H1 (cell line): Measurements from ENCODE around the gene GSE1. TPM values are rescaled to one million over a fixed set of nuclear protein-coding genes. Genes with fewer than 3 reads are reported as not detected.

Experiments
- CTCF ChIA-PET: fragments of 300-600 bp; sonication (Branson Sonifier 250); formaldehyde crosslinking; loops from one replicate; lab custom pipeline; 2021; ENCODE audit not compliant: partially characterized antibody; lab: Charles Lee
- POLR2A ChIA-PET: fragments of 300-600 bp; sonication (Branson Sonifier 250); formaldehyde crosslinking; loops from one replicate; lab custom pipeline; 2021; ENCODE audit warnings: inconsistent platforms; ENCODE audit not compliant: partially characterized antibody; lab: Charles Lee
- DNase-seq, 2 experiments: peaks; one replicate each; pipeline versions ENCODE4 v3.0.0 to v3.0.0-alpha.2; 2010 to 2022; ENCODE audit warnings: low spot score in 2 of 2, low read depth in 1 of 2, mixed read lengths in 1 of 2
- FAIRE-seq: peaks from 2 replicates; lab custom pipeline; 2011; peaks lifted over from hg19 to GRCh38; lab: Jason Lieb, UNC
- H2AFZ ChIP-seq: 2 replicates; pipeline ENCODE4 v1.8.1; 2012; ENCODE audit warnings: low read length, inconsistent platforms
- H2AK5ac ChIP-seq: 2 replicates; pipeline ENCODE4 v1.6.1; 2013; ENCODE audit warnings: low read depth, low read length
- H2BK120ac ChIP-seq: replicated peaks from 2 replicates; pipeline ENCODE3; 2013; ENCODE audit warnings: low read depth, low read length, inconsistent platforms
- H2BK12ac ChIP-seq: 2 replicates; pipeline ENCODE4 v1.6.1; 2013; ENCODE audit warnings: low read depth, low read length
- H2BK15ac ChIP-seq: 2 replicates; pipeline ENCODE4 v1.6.1; 2013; ENCODE audit warnings: low read length
- H2BK20ac ChIP-seq: 2 replicates; pipeline ENCODE4 v1.6.1; 2013; ENCODE audit warnings: low read length
- H2BK5ac ChIP-seq: 2 replicates; pipeline ENCODE4 v1.6.1; 2013; ENCODE audit warnings: low read depth, low read length
- H3K14ac ChIP-seq: 2 replicates; pipeline ENCODE4 v1.6.1; 2013; ENCODE audit warnings: inconsistent platforms; ENCODE audit not compliant: insufficient read length
- H3K18ac ChIP-seq: 2 replicates; pipeline ENCODE4 v1.6.1; 2013; ENCODE audit warnings: low read length; ENCODE audit errors: extremely low read depth
- H3K23ac ChIP-seq: 2 replicates; pipeline ENCODE4 v1.6.1; 2013; ENCODE audit warnings: inconsistent platforms; ENCODE audit not compliant: insufficient read length
- H3K23me2 ChIP-seq: 2 replicates; pipeline ENCODE4 v1.6.1; 2013; ENCODE audit warnings: low read depth, low read length
- H3K27ac ChIP-seq: 2 replicates; pipeline ENCODE4 v1.6.1; 2011; ENCODE audit warnings: low read depth, low read length, inconsistent platforms
- H3K27me3 ChIP-seq, 4 experiments: replicated peaks in 1 of 4; 1 replicate in 1 of 4; 2 replicates in 3 of 4; pipeline versions ENCODE4 v1.6.1 to v1.8.1; 2011 to 2013; ENCODE audit warnings: low read length in 3 of 4, mild to moderate bottlenecking in 3 of 4, inconsistent platforms in 2 of 4, mixed read lengths in 2 of 4, moderate library complexity in 1 of 4; ENCODE audit not compliant: control insufficient read depth in 3 of 4, insufficient read depth in 3 of 4; ENCODE audit errors: extremely low read depth in 1 of 4
- H3K36me3 ChIP-seq, 4 experiments: 2 replicates each; pipeline versions ENCODE4 v1.6.1 to v1.8.1; 2011 to 2013; ENCODE audit warnings: mild to moderate bottlenecking in 4 of 4, low read length in 3 of 4, moderate library complexity in 2 of 4, control low read depth in 1 of 4, inconsistent platforms in 1 of 4; ENCODE audit not compliant: insufficient read depth in 4 of 4, control insufficient read depth in 2 of 4
- H3K4ac ChIP-seq: replicated peaks from 2 replicates; pipeline ENCODE3; 2013; ENCODE audit warnings: low read length, low read depth, mixed read lengths, inconsistent platforms; ENCODE audit not compliant: insufficient read length
- H3K4me1 ChIP-seq, 4 experiments: replicated peaks in 1 of 4; 1 replicate in 1 of 4; 2 replicates in 3 of 4; pipeline versions ENCODE4 v1.6.1 to v1.8.1; 2011 to 2013; ENCODE audit warnings: low read length in 3 of 4, inconsistent platforms in 2 of 4, mixed read lengths in 1 of 4; ENCODE audit not compliant: insufficient read depth in 4 of 4, control insufficient read depth in 3 of 4
- H3K4me2 ChIP-seq, 2 experiments: 2 replicates each; pipeline versions ENCODE4 v1.6.1 to v1.8.1; 2011 to 2013; ENCODE audit warnings: low read depth in 2 of 2, low read length in 2 of 2, control low read depth in 1 of 2, inconsistent platforms in 1 of 2, mild to moderate bottlenecking in 1 of 2; ENCODE audit not compliant: insufficient read depth in 1 of 2
- H3K4me3 ChIP-seq, 4 experiments: fragments of 200-600, 300-600 bp in 1 of 4; sonication (generic), shearing (Covaris generic), sonication (Bioruptor Twin) in 1 of 4; 2 replicates each; pipeline versions ENCODE4 v1.5.1 to v1.8.1; 2011 to 2016; ENCODE audit warnings: low read length in 4 of 4, low read depth in 3 of 4, control low read depth in 2 of 4, inconsistent platforms in 2 of 4, mild to moderate bottlenecking in 2 of 4, mixed read lengths in 1 of 4, moderate library complexity in 1 of 4; ENCODE audit not compliant: insufficient read depth in 2 of 4; ENCODE audit errors: extremely low read depth in 1 of 4
- H3K56ac ChIP-seq: replicated peaks from 2 replicates; pipeline ENCODE3; 2013; ENCODE audit warnings: low read depth, mild to moderate bottlenecking, mixed read lengths, low read length, inconsistent platforms; ENCODE audit not compliant: insufficient read length
- H3K79me1 ChIP-seq: 2 replicates; pipeline ENCODE4 v1.6.1; 2013; ENCODE audit warnings: low read depth, low read length, control low read depth
- H3K79me2 ChIP-seq, 2 experiments: 2 replicates each; pipeline versions ENCODE4 v1.6.1 to v1.8.1; 2012 to 2013; ENCODE audit warnings: low read length in 2 of 2, mild to moderate bottlenecking in 2 of 2, inconsistent platforms in 1 of 2; ENCODE audit not compliant: insufficient read depth in 2 of 2, control insufficient read depth in 1 of 2
- H3K9ac ChIP-seq, 4 experiments: replicated peaks in 1 of 4; 1 replicate in 1 of 4; 2 replicates in 3 of 4; pipeline versions ENCODE4 v1.6.1 to v1.8.1; 2011 to 2013; ENCODE audit warnings: low read depth in 3 of 4, low read length in 3 of 4, control low read depth in 2 of 4, mild to moderate bottlenecking in 2 of 4, moderate library complexity in 2 of 4, inconsistent platforms in 1 of 4; ENCODE audit errors: extremely low read depth in 1 of 4
- H3K9me3 ChIP-seq, 2 experiments: 2 replicates each; pipeline versions ENCODE4 v1.6.1 to v1.8.1; 2012 to 2013; ENCODE audit warnings: mild to moderate bottlenecking in 2 of 2, moderate library complexity in 2 of 2, control low read depth in 1 of 2, inconsistent platforms in 1 of 2, low read depth in 1 of 2, low read length in 1 of 2, mixed read lengths in 1 of 2; ENCODE audit not compliant: insufficient read depth in 2 of 2
- H4K20me1 ChIP-seq, 2 experiments: replicated peaks in 1 of 2; 2 replicates each; pipeline versions ENCODE3 to v1.8.1; 2011 to 2013; ENCODE audit warnings: inconsistent platforms in 2 of 2, low read length in 2 of 2, mild to moderate bottlenecking in 1 of 2; ENCODE audit not compliant: insufficient read depth in 2 of 2, control insufficient read depth in 1 of 2
- H4K5ac ChIP-seq: 2 replicates; pipeline ENCODE4 v1.6.1; 2013; ENCODE audit warnings: low read length, low read depth, mixed read lengths, inconsistent platforms; ENCODE audit not compliant: insufficient read length
- H4K8ac ChIP-seq: 2 replicates; pipeline ENCODE4 v1.8.0; 2013; ENCODE audit warnings: mild to moderate bottlenecking, moderate library complexity, low read length, inconsistent platforms; ENCODE audit not compliant: insufficient read depth; ENCODE audit errors: extremely low read depth
- H4K91ac ChIP-seq: replicated peaks from 2 replicates; pipeline ENCODE3; 2013; ENCODE audit warnings: low read length, mixed read lengths, inconsistent platforms; ENCODE audit not compliant: insufficient read length
- CEBPB ChIP-seq: IDR thresholded peaks from 2 replicates; pipeline ENCODE4 v1.6.1; 2012; ENCODE audit warnings: low read depth, low read length
- GABPA ChIP-seq: IDR thresholded peaks from 2 replicates; pipeline ENCODE4 v1.6.1; 2011; ENCODE audit warnings: mild to moderate bottlenecking, low read length, moderate library complexity, borderline replicate concordance; ENCODE audit not compliant: insufficient read depth
- JUN ChIP-seq: IDR thresholded peaks from 2 replicates; pipeline ENCODE4 v1.6.1; 2011; ENCODE audit warnings: low read depth, mild to moderate bottlenecking, improper control_type of control experiment, low read length
- KDM4A ChIP-seq: IDR thresholded peaks from one replicate; pipeline ENCODE4 v1.7.1; 2012; ENCODE audit warnings: low read depth, mild to moderate bottlenecking, moderate library complexity, low read length, inconsistent platforms; ENCODE audit not compliant: severe bottlenecking
- MAFK ChIP-seq: IDR thresholded peaks from 2 replicates; pipeline ENCODE4 v1.6.1; 2012; ENCODE audit warnings: low read depth, mild to moderate bottlenecking, improper control_type of control experiment, low read length
- NANOG ChIP-seq: IDR thresholded peaks from 2 replicates; pipeline ENCODE4 v1.6.1; 2011; ENCODE audit warnings: low read length, low read depth, mild to moderate bottlenecking, inconsistent platforms; ENCODE audit not compliant: insufficient read depth, poor library complexity, severe bottlenecking
- RAD21 ChIP-seq, 2 experiments: IDR thresholded peaks in 1 of 2; conservative IDR thresholded peaks in 1 of 2; 2 replicates each; pipeline ENCODE4 v1.6.1; 2011; ENCODE audit warnings: low read depth in 2 of 2, low read length in 2 of 2, improper control_type of control experiment in 1 of 2, inconsistent platforms in 1 of 2, mild to moderate bottlenecking in 1 of 2, moderate library complexity in 1 of 2
- SIN3A ChIP-seq, 2 experiments: IDR thresholded peaks in 1 of 2; conservative IDR thresholded peaks in 1 of 2; 2 replicates each; pipeline ENCODE4 v1.6.1; 2011 to 2012; ENCODE audit warnings: low read length in 2 of 2, improper control_type of control experiment in 1 of 2, low read depth in 1 of 2, mild to moderate bottlenecking in 1 of 2
- SP2 ChIP-seq: IDR thresholded peaks from 2 replicates; pipeline ENCODE4 v1.6.1; 2012; ENCODE audit warnings: mild to moderate bottlenecking, low read length, inconsistent platforms
- WGBS, 2 experiments: shearing (Covaris generic) in 1 of 2; methylation state at CpG; one replicate each; pipeline versions ENCODE4 v1.1.6 to v1.1.7; 2013 to 2015; ENCODE audit warnings: low lambda C conversion rate in 2 of 2, mixed read lengths in 2 of 2, inconsistent platforms in 1 of 2, low coverage in 1 of 2, missing lambda C conversion rate in 1 of 2; ENCODE audit not compliant: insufficient replicate concordance in 2 of 2, insufficient coverage in 1 of 2, insufficient read length in 1 of 2; ENCODE audit errors: extremely low coverage in 1 of 2, missing lambda C conversion rate in 1 of 2; 5-methylcytosine and 5-hydroxymethylcytosine counted together
- polyA plus RNA-seq, 7 experiments: library from polyadenylated mRNA; depleted of rRNA in 3 of 7; stranded (reverse) in 5 of 7; unstranded in 2 of 7; fragments of >200 nt in 5 of 7; fragments of 200-250 nt in 2 of 7; gene quantifications; 1 replicate in 5 of 7; 2 replicates in 1 of 7; 4 replicates in 1 of 7; pipeline versions ENCODE4 v1.2.1 to v1.2.3, GENCODE V29; 2011 to 2013; ENCODE audit warnings: missing spikeins in 2 of 7, mixed read lengths in 2 of 7
- total RNA-seq: library from RNA; stranded (reverse); fragmentation: NEBNext Ultra II Directional; extraction: Animal tissue kit (Norgen Biotek cat#: 25700); gene quantifications from 2 replicates; pipeline ENCODE4 v1.2.1, GENCODE V29; 2021

GSE1 gene
- total and polyA plus RNA-seq, 2 of the 8 experiments (the other 6 are each of a cell fraction or from before 2014, with no cell fraction given) = 26.0 to 65.6 TPM

DNA sequence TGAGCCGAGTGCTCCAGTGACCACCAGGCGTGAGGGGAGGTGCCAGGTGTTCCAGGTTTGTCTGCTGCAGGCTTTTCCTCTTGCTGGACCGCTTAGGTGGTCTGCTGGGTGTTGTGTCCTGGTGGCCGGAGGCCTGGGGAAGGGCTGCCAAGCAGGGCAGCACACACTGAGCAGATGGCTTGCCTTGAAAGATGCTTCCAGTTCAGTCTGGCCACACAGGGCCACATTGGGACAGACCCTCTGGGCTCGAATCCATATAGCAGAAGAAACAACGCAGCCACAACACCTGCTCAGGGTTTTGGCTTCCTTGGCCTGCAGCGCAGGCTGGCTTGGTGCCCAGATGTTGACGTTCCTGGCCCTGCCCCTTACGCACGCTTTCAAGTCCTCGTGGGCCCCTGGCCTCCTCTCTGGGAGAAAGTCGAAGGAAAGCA, 50.8 kb downstream of the GSE1 start:
- Histone ChIP-seq H4K5ac (no peak overlapping the region), H3K4me3 (no peak overlapping the region), H2AFZ (no peak overlapping the region), H3K4ac (no peak overlapping the region), H3K18ac (no peak overlapping the region), H3K4me1 (no peaks in the 10 kb centered on the region; a peak in 1 of 7 replicates), H4K91ac (no peak overlapping the region), H2BK12ac (no peak overlapping the region), H4K8ac (no peak overlapping the region), H3K9ac (no peak overlapping the region), H4K20me1 (peaks cover 10 to 38% of the 10 kb centered on the region in 2 experiments), H3K27me3 (no peaks in the 10 kb centered on the region), H3K14ac (no peak overlapping the region), H3K79me1 (peaks cover 3% of the 10 kb centered on the region), H3K27ac (no peak overlapping the region), H3K23me2 (no peaks in the 10 kb centered on the region), H2BK15ac (no peak overlapping the region), H3K4me2 (no peak overlapping the region), H3K79me2 (no peaks in the 10 kb centered on the region), H2BK120ac (no peak overlapping the region), H3K23ac (no peak overlapping the region), H3K36me3 (peaks cover 44 to 84% (median 69%) of the 10 kb centered on the region in 4 experiments), H3K56ac (no peak overlapping the region), H2BK20ac (no peak overlapping the region), H2BK5ac (no peak overlapping the region), H3K9me3 (no peaks in the 10 kb centered on the region), H2AK5ac (no peak overlapping the region)
- DNase-seq (no peak), FAIRE-seq (no peak)
- POLR2A ChIA-PET = no interaction called here
- 94% methylated on average over 12 of the region's 12 CpGs; no CpG with 5 or more reads in 1 of the 2 experiments for WGBS, 2 experiments
- CTCF ChIA-PET = interaction anchor here (16.9 kb wide), 1 partner anchor 15 kb away, joined by 248 read pairs; no protein-coding TSS in a partner anchor
- TF ChIP-seq RAD21 (IDR thresholded peaks at IDR 0.05 in 1 of 2, conservative IDR thresholded peaks at IDR 0.05 in 1 of 2; ENCODE audit: low read depth in 2 of 2, low read length in 2 of 2) (no peak), SIN3A (conservative IDR thresholded peaks at IDR 0.05 in 1 of 2, IDR thresholded peaks at IDR 0.05 in 1 of 2; ENCODE audit: low read depth in 1 of 2, low read length in 2 of 2) (no peak), KDM4A (no peak), CEBPB (no peak), SP2 (no peak), JUN (no peak), MAFK (no peak), GABPA (no peak), NANOG (no peak)
